ENCODE results near the gene CCDC154.

The CCDC154 gene

DNA sequence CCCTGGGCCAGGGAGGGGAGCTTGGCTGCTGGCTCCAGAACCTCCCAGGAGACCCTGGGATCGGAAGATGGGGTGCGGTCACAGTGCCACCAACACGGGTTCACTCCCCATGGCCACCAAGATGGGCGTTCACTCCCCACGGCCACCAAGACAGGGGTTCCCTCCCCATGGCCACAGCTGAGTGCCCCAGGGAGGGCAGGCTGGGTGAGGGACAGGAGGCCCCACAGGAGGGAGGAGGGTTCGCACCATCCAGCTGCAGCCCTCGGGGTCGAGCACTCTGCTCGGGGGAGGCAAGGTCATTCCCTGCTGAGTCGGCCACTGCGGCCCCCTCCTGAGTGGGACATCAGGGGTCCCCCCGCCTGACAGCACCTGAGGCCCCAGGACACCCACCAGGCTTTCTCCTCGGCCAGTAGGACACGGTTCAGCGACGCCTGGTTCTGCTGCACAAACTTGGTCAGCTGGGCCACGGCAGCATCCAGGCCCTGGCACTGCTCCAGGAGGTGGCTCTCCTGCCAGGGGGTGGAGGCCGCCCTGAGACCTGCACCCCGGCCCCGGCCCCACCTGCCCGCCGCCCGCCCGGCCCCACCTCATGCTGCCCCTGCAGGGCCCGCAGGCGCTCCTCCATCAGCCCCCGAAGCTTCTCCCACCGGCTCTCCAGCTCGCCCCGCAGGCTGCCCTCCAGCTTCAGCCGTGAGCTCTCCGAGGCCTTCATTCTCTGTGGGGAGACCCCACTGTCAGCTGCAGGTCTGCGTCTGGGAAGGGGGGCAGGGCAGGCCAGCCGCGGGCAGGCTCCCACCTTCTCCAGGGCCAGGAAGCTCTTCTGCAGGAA lies 5.9 kb downstream of the CCDC154 start:
- no peak for DNase-seq (ENCODE audit: low read depth)
- no peak overlapping the region for H3K4me3 ChIP-seq (ENCODE audit: control insufficient read depth, low read depth, low read length)
- TF ChIP-seq, protein P1, sequence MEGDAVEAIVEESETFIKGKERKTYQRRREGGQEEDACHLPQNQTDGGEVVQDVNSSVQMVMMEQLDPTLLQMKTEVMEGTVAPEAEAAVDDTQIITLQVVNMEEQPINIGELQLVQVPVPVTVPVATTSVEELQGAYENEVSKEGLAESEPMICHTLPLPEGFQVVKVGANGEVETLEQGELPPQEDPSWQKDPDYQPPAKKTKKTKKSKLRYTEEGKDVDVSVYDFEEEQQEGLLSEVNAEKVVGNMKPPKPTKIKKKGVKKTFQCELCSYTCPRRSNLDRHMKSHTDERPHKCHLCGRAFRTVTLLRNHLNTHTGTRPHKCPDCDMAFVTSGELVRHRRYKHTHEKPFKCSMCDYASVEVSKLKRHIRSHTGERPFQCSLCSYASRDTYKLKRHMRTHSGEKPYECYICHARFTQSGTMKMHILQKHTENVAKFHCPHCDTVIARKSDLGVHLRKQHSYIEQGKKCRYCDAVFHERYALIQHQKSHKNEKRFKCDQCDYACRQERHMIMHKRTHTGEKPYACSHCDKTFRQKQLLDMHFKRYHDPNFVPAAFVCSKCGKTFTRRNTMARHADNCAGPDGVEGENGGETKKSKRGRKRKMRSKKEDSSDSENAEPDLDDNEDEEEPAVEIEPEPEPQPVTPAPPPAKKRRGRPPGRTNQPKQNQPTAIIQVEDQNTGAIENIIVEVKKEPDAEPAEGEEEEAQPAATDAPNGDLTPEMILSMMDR (conservative IDR thresholded peaks at IDR 0.05; ENCODE audit: control insufficient read depth, insufficient read depth, low read depth, low read length) = no peak

GRCh38 chr16:1437606-1438005 lies 6.8 kb downstream of the CCDC154 start:
- H3K4me3 ChIP-seq (ENCODE audit: control insufficient read depth, low read depth, low read length) = no peak overlapping the region
- TF ChIP-seq, protein P1 (conservative IDR thresholded peaks at IDR 0.05; ENCODE audit: control insufficient read depth, insufficient read depth, low read depth, low read length) = no peak
- no peak for DNase-seq (ENCODE audit: low read depth)

DNA sequence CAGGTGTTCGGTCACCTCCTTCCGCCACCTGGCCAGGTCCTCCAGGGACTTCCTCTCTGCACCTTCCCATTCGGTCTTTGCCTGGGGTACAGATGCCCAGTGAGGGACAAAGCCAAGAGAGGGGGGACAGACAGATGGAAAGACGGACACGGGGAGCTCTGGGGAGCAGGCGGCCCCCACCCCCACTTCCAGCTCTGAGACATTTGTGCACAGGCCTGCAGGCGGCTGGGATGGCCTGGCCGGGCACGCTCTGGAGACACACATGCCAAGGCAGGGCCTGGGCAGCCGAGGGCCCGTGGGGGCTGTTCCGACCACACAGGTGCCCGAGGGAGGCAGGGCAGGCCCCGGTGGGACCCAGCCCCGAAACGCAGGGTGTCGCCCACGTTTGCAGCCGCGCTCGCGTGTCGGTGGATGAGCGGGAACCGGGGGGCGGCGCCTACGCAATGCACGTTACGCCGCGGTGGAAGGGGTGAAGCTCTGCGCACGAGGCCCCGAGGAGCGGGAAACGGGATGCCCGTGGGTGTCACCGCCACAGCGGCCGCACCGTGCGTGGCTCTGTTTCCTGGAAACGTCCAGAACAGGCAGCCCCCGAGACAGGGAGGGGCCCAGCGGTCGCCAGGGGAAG lies 7.5 kb downstream of the CCDC154 start:
- TF ChIP-seq, protein P1 (conservative IDR thresholded peaks at IDR 0.05; ENCODE audit: control insufficient read depth, insufficient read depth, low read depth, low read length) = no peak
- H3K4me3 ChIP-seq (ENCODE audit: control insufficient read depth, low read depth, low read length) = no peak overlapping the region
- DNase-seq (ENCODE audit: low read depth) = no peak

DNA sequence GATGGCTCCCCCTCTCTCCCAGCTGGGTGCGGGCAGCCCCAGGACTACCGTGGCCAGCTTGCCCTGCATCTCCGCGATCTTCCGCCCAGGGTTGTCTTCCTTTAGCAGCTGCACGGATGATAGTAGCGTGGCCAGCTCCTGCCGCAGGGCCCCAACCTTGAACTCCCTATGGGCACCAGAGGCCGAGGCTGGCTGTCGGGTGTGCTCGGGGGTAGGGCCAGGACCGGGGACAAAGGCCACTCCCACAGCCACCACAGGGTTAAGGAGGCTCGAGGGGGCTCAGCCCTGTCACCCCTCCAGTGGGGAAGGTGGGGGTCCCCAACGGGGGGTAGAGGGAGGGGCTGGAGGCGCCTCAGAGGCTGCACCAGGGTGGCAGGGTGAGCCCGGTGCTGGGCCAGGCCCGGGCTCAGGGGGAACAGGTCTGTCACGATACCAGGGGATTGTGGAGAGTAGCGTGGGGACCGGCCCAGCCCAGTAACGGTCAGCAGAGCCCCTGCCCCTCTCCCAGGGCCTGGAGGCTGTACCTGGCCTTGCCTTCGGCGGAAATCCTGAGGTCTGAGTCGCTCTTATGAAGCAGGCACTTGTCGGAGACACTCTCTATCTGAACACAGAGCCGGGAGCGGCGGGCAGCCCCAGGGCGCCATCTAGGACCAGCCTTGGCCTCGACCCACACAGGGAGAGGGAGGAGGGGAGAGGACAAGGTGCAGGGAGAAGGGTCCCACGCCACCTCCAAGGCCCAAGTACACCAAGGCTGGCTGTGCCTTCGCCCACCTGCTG lies 8.2 kb downstream of the CCDC154 start:
- no peak for DNase-seq (ENCODE audit: low read depth)
- no peak overlapping the region for H3K4me3 ChIP-seq (ENCODE audit: control insufficient read depth, low read depth, low read length)
- TF ChIP-seq, protein P1 (conservative IDR thresholded peaks at IDR 0.05; ENCODE audit: control insufficient read depth, insufficient read depth, low read depth, low read length) = no peak

GRCh38 chr16:1434644-1435592 lies 9.4 kb downstream of the CCDC154 start:
- no peak overlapping the region for H3K4me3 ChIP-seq (ENCODE audit: control insufficient read depth, low read depth, low read length)
- TF ChIP-seq, protein P1 (conservative IDR thresholded peaks at IDR 0.05; ENCODE audit: control insufficient read depth, insufficient read depth, low read depth, low read length) = no peak
- no peak for DNase-seq (ENCODE audit: low read depth)

DNA sequence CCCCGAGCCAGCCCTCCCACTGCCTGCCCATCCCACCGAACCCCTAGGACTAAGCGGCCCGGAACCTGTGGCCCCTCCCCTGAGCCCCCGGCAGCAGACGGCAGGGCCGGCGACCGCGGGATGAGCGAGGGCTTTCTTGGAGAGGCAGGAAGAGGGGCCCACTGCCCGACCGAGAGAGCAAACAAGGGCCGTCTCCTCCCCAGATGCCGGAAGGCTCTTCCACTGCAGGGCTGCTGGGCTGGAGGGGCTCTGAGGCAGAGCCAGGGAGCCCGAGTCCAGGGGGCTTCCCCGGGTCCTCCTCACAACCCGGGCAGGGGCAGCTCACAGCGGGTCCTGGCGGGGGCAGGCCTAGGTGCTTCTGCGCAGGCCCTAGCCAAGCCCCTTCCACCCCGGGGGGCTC lies 10.6 kb downstream of the CCDC154 start:
- TF ChIP-seq, protein P1 (conservative IDR thresholded peaks at IDR 0.05; ENCODE audit: control insufficient read depth, insufficient read depth, low read depth, low read length) = no peak
- H3K4me3 ChIP-seq (ENCODE audit: control insufficient read depth, low read depth, low read length) = no peak overlapping the region

More for the DNA sequence above, 10.6 kb downstream of the CCDC154 start:
- DNase-seq (ENCODE audit: low read depth) = no peak
